ENCODE measurements around the gene LPCAT1. TPM values are rescaled to one million over a fixed set of nuclear protein-coding genes. Genes with fewer than 3 reads are reported as not detected.

Gene LPCAT1
- total and polyA plus RNA-seq, 2 experiments from 2014 or later, result 22.2 to 48.4 TPM

GRCh38 chr5:1490376-1490775 lies 33.4 kb downstream of the LPCAT1 start:
- Histone ChIP-seq H3K9me3 (ENCODE audit: low read depth) (no peaks in the 10 kb centered on the region), H3K4me1 (ENCODE audit: insufficient read depth) (peaks cover 14% of the 10 kb centered on the region), H4K20me1 (ENCODE audit: insufficient read depth) (no peaks in the 10 kb centered on the region), H3F3A (ENCODE audit: insufficient read depth) (peaks cover 18% of the 10 kb centered on the region), H3K36me3 (ENCODE audit: low read depth) (peaks cover 7% of the 10 kb centered on the region; the same call in 1 of the 2 replicates), H3K79me2 (ENCODE audit: insufficient read depth) (peaks cover 22% of the 10 kb centered on the region; the same call in 1 of the 2 replicates), H2AFZ (no peak overlapping the region), H3K4me3 (no peak overlapping the region), H3K9me2 (ENCODE audit: insufficient read depth) (no peaks in the 10 kb centered on the region), H3K27ac (no peak overlapping the region), H3K27me3 (replicated peaks; ENCODE audit: insufficient read depth) (no peaks in the 10 kb centered on the region), H3K9ac (no peak overlapping the region), H3K4me2 (ENCODE audit: unreplicated experiment) (no peak overlapping the region)
- in situ Hi-C loops (cut with MboI), result no loop called here
- no peak for DNase-seq
- TF ChIP-seq EZH2phosphoT487 (IDR thresholded peaks at IDR 0.05; ENCODE audit: insufficient read depth, low read depth) (no peak), EZH2 (IDR thresholded peaks at IDR 0.05; ENCODE audit: insufficient read depth, poor library complexity, severe bottlenecking) (no peak)
- WGBS, 2 experiments (ENCODE audit: low coverage in 1 of 2, low lambda C conversion rate in 2 of 2, missing lambda C conversion rate in 2 of 2), result 89 to 96% methylated on average over 12 of the region's 12 CpGs

- Histone ChIP-seq H3K36me3 (ENCODE audit: low read depth) (peaks cover 7% of the 10 kb centered on the region; the same call in 1 of the 2 replicates), H3K27ac (peak overlapping the region; percentile 91), H3K4me2 (ENCODE audit: unreplicated experiment) (peak overlapping the region; percentile 53), H3K9me2 (ENCODE audit: insufficient read depth) (no peaks in the 10 kb centered on the region), H4K20me1 (ENCODE audit: insufficient read depth) (no peaks in the 10 kb centered on the region), H2AFZ (no peak overlapping the region), H3K9me3 (ENCODE audit: low read depth) (no peaks in the 10 kb centered on the region), H3K79me2 (ENCODE audit: insufficient read depth) (peaks cover 18% of the 10 kb centered on the region; the same call in 1 of the 2 replicates), H3K9ac (peak overlapping the region; percentile 46), H3K27me3 (replicated peaks; ENCODE audit: insufficient read depth) (no peaks in the 10 kb centered on the region), H3F3A (ENCODE audit: insufficient read depth) (peaks cover 18% of the 10 kb centered on the region), H3K4me1 (ENCODE audit: insufficient read depth) (peaks cover 14% of the 10 kb centered on the region), H3K4me3 (no peak overlapping the region)
- no peak for TF ChIP-seq EZH2phosphoT487 (IDR thresholded peaks at IDR 0.05; ENCODE audit: insufficient read depth, low read depth)
- TF ChIP-seq EZH2 (IDR thresholded peaks at IDR 0.05; ENCODE audit: insufficient read depth, poor library complexity, severe bottlenecking), result no peak
- 88 to 92% methylated on average over 18 of the region's 18 CpGs for WGBS, 2 experiments (ENCODE audit: low coverage in 1 of 2, low lambda C conversion rate in 2 of 2, missing lambda C conversion rate in 2 of 2)
- no peak for DNase-seq
- in situ Hi-C loops (cut with MboI), result loop anchor here (10.0 kb wide), 1 partner anchor 115 kb away; no protein-coding TSS in a partner anchor
Measured at GRCh38 chr5:1489754-1490153, 34.0 kb downstream of the LPCAT1 start.

DNA sequence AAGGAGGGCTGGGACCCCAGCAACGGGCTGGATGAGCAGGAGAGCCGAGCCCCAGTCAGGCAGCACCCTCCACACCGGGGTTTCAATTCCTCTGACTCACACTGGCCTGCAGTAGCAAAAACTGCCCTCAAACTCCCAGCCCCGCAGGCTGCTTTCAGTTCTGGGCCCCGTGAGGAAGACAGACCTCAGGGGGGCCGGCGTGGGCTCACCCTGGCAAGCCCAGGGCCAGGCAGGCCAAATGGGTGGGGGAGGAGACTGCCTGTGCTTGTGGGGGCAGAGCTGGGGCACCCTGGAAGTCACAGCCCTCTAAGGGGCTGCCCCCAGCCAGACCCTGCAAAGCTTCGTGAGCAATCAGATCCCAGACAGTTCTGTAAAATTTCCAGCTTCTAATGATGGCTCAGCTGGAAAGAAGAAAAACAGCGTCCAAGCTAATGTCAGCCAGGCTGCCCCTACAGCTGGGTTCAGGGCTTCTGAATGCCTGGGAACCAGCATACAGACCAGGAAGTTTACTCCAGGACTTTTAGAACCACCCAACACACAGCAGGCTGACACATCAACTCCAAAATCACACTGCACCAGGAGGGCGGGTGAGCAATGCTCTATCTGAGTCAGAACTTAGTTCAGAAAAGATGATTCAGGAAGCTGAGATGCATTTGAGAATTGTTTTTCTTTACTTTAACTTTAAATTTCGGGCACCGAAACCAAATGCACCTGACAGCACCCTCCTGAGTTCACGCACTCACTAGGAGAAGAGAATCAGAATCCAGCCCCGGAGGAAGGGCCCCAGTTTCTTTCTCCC lies 34.7 kb downstream of the LPCAT1 start:
- H3F3A ChIP-seq (ENCODE audit: insufficient read depth), result peaks cover 18% of the 10 kb centered on the region
- H3K4me3 ChIP-seq, result no peak overlapping the region
- in situ Hi-C loops (cut with MboI), result loop anchor here (10.0 kb wide), 1 partner anchor 116 kb away; no protein-coding TSS in a partner anchor
- peak overlapping the region; percentile 53 for H3K4me2 ChIP-seq (ENCODE audit: unreplicated experiment)
- peak overlapping the region; percentile 73 for H3K9ac ChIP-seq
- 0 out of 2 replicates have a peak overlapping the region, but pooled peaks have one; percentile 23 for H2AFZ ChIP-seq
- H3K27me3 ChIP-seq (replicated peaks; ENCODE audit: insufficient read depth), result no peaks in the 10 kb centered on the region
- peaks cover 7% of the 10 kb centered on the region; the same call in 1 of the 2 replicates for H3K36me3 ChIP-seq (ENCODE audit: low read depth)
- no peaks in the 10 kb centered on the region for H4K20me1 ChIP-seq (ENCODE audit: insufficient read depth)
- DNase-seq, result peak; percentile 96
- H3K4me1 ChIP-seq (ENCODE audit: insufficient read depth), result peaks cover 14% of the 10 kb centered on the region
- H3K9me2 ChIP-seq (ENCODE audit: insufficient read depth), result no peaks in the 10 kb centered on the region
- no peak for TF ChIP-seq EZH2phosphoT487 (IDR thresholded peaks at IDR 0.05; ENCODE audit: insufficient read depth, low read depth)
- TF ChIP-seq EZH2 (IDR thresholded peaks at IDR 0.05; ENCODE audit: insufficient read depth, poor library complexity, severe bottlenecking), result no peak
- H3K27ac ChIP-seq, result peak overlapping the region; percentile 91
- peaks cover 17% of the 10 kb centered on the region; the same call in 1 of the 2 replicates for H3K79me2 ChIP-seq (ENCODE audit: insufficient read depth)
- no peaks in the 10 kb centered on the region for H3K9me3 ChIP-seq (ENCODE audit: low read depth)
- 38 to 43% methylated on average over 14 of the region's 14 CpGs for WGBS, 2 experiments (ENCODE audit: low coverage in 1 of 2, low lambda C conversion rate in 2 of 2, missing lambda C conversion rate in 2 of 2)

GRCh38 chr5:1487079-1487764 lies 36.5 kb downstream of the LPCAT1 start:
- Histone ChIP-seq H3K4me3 (no peak overlapping the region), H3K4me2 (ENCODE audit: unreplicated experiment) (no peak overlapping the region), H3K79me2 (ENCODE audit: insufficient read depth) (peaks cover 7% of the 10 kb centered on the region; the same call in 1 of the 2 replicates), H3K9ac (no peak overlapping the region), H3K36me3 (ENCODE audit: low read depth) (peaks cover 7% of the 10 kb centered on the region; the same call in 1 of the 2 replicates), H4K20me1 (ENCODE audit: insufficient read depth) (no peaks in the 10 kb centered on the region), H3K9me3 (ENCODE audit: low read depth) (no peaks in the 10 kb centered on the region), H3K27me3 (replicated peaks; ENCODE audit: insufficient read depth) (no peaks in the 10 kb centered on the region), H3F3A (ENCODE audit: insufficient read depth) (peaks cover 18% of the 10 kb centered on the region), H3K9me2 (ENCODE audit: insufficient read depth) (no peaks in the 10 kb centered on the region), H3K4me1 (ENCODE audit: insufficient read depth) (peaks cover 14% of the 10 kb centered on the region), H3K27ac (no peak overlapping the region), H2AFZ (no peak overlapping the region)
- TF ChIP-seq EZH2 (IDR thresholded peaks at IDR 0.05; ENCODE audit: insufficient read depth, poor library complexity, severe bottlenecking) (no peak), EZH2phosphoT487 (IDR thresholded peaks at IDR 0.05; ENCODE audit: insufficient read depth, low read depth) (no peak)
- WGBS, 2 experiments (ENCODE audit: low coverage in 1 of 2, low lambda C conversion rate in 2 of 2, missing lambda C conversion rate in 2 of 2), result 89 to 94% methylated on average over 26 to 27 of the region's 27 CpGs
- no peak for DNase-seq
- in situ Hi-C loops (cut with MboI), result loop anchor here (10.0 kb wide), 1 partner anchor 118 kb away; no protein-coding TSS in a partner anchor
